Activated naive CD4-positive, alpha-beta T cell treated with anti-CD3 and anti-CD28 coated beads, Interleukin-2, amount 10 ng/mL, durations not matched to agents 7 days and 5 days (primary cell): ENCODE measurements around the gene FASTKD2.
A peak's percentile ranks its signal among the peaks of the same experiment; 100 is the strongest.

Source experiments
- CTCF ChIA-PET: fragments of 350-600 bp; sonication (Branson Sonifier 250); formaldehyde crosslinking; loops from one replicate; lab custom pipeline; 2021; ENCODE audit warnings: antibody characterized with exemption; lab: Charles Lee
- DNase-seq: peaks from one replicate; pipeline ENCODE4 v3.0.0-alpha.2; 2020
- H3K27ac Mint-ChIP-seq: one replicate; pipeline ENCODE4 v1.8.0; 2021; ENCODE audit warnings: mild to moderate bottlenecking, moderate library complexity, mixed read lengths
- H3K27me3 Mint-ChIP-seq: one replicate; pipeline ENCODE4 v1.8.0; 2021; ENCODE audit warnings: mild to moderate bottlenecking, mixed read lengths
- H3K36me3 Mint-ChIP-seq: one replicate; pipeline ENCODE4 v1.8.0; 2021; ENCODE audit warnings: mixed read lengths
- H3K4me1 Mint-ChIP-seq: one replicate; pipeline ENCODE4 v1.8.0; 2021; ENCODE audit warnings: mixed read lengths
- H3K4me3 Mint-ChIP-seq: one replicate; pipeline ENCODE4 v1.8.0; 2021; ENCODE audit warnings: mild to moderate bottlenecking, moderate library complexity, mixed read lengths
- H3K9me3 Mint-ChIP-seq: one replicate; pipeline ENCODE4 v1.8.0; 2021; ENCODE audit warnings: mixed read lengths

Gene FASTKD2

DNA sequence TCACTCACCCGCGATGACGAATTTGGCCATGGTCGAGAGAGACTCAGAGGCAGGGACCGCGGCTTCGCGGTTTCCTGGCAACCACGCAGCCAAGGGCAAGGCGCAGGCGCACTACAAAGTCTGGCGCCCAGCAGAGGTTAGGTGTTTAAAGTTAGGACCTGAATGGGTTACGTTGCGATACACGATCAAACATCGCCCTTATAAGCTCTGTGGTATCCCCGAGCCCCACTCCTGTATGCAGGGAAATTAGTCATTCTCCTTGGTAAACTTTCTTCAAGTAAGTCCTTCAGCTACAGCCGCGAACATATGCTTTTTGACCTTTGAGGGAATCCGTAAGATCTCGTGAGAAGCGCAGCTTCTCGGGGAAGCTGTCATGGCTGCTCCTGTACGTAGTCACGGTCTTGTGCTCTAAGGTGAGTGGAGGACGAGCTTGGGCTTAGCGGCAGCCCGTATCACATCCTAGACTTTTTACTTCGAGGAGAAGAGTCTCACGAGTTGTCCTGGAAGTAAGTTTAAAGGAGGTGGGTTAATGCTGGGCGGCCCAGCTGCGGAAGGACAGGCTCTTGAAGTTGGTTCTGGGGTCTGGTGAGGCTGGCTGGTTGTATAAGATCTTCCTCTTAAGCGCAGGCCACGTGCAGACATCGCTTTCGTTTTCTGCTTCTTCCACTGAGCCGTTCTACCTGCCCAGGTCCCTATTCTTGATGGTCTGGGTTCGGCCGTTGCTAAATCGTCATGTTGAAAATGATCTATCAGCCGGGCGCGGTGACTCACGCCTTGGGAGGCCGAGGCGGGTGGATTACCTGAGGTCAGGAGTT is at the start of gene FASTKD2, which contains the start of gene MDH1B:
Gene FASTKD2 (plus strand): TSS at position 365 of the 815 bp plus-strand sequence. CDS start 1,088 bp downstream, outside the sequence.
Gene MDH1B (minus strand): TSS at position 87 of the 815 bp plus-strand sequence. CDS start 57 bp downstream, at position 30.
- Mint-ChIP-seq H3K27ac (peak within 1 kb of the TSS; percentile 94), H3K9me3 (no peaks in the 10 kb centered on the region), H3K4me3 (peak within 1 kb of the TSS; percentile 89), H3K4me1 (peaks cover 33% of the 10 kb centered on the region), H3K36me3 (peaks cover 14% of the 10 kb centered on the region), H3K27me3 (peaks cover 6% of the 10 kb centered on the region)
- peak; percentile 87 for DNase-seq
- CTCF ChIA-PET = interaction anchor here (0.8 kb wide), 1 partner anchor 17 kb away, joined by 6 read pairs; no protein-coding TSS in a partner anchor

DNA sequence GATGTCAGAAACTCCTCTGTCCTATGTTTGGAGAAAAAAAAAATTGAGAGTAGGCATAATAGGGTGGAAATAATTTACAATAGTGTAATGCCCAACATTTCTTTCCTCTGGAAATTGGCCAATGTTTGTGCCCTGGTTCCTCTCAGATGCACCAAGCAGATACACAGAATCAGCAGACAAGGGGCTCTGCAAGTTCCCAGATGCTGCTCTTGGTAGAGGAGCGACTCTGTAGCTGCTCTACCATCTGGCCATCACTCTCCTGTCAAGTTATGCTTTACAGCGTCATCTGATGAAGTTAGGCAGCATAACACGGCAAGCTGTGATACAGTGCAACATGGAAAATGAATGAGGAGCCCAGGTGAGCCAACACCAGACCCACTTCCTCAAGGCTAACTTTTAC is 48.8 kb upstream of the FASTKD2 start:
- H3K27ac Mint-ChIP-seq = no peak overlapping the region
- H3K4me3 Mint-ChIP-seq = no peak overlapping the region
- peaks cover 13% of the 10 kb centered on the region for H3K27me3 Mint-ChIP-seq
- H3K36me3 Mint-ChIP-seq = no peaks in the 10 kb centered on the region
- CTCF ChIA-PET = interaction anchor here (0.7 kb wide), 1 partner anchor 520 kb away, joined by 3 read pairs; no protein-coding TSS in a partner anchor
- H3K9me3 Mint-ChIP-seq = no peaks in the 10 kb centered on the region
- no peak for DNase-seq
- H3K4me1 Mint-ChIP-seq = peaks cover 3% of the 10 kb centered on the region

DNA sequence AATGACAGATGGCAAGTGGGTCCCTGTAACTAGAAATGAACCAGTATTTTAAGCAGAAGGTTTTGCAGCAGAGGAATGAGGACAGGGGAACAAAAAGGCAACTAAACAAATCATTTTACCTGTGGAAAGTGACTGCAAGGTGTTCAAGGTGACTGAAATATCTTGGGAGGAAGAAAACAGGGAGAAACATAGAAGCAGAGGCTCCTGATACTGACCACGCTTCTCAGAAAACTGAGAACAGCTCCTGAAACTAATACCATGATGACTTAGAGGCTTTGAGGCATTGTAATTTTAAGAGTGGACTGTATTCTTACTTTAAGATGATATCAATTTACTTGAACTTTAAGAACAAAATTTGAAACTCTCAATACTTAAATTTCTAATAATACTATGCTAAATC is 47.1 kb upstream of the FASTKD2 start, which contains the start of gene DYTN:
Gene DYTN (minus strand): TSS at position 101 of the 400 bp plus-strand sequence. CDS start 117 bp downstream, outside the sequence.
- no peaks in the 10 kb centered on the region for H3K9me3 Mint-ChIP-seq
- H3K4me1 Mint-ChIP-seq = peaks cover 3% of the 10 kb centered on the region
- CTCF ChIA-PET = no interaction called here
- DNase-seq = no peak
- H3K36me3 Mint-ChIP-seq = no peaks in the 10 kb centered on the region
- H3K27me3 Mint-ChIP-seq = peaks cover 13% of the 10 kb centered on the region
- no peak within 1 kb of the TSS for H3K4me3 Mint-ChIP-seq
- H3K27ac Mint-ChIP-seq = no peak within 1 kb of the TSS

DNA sequence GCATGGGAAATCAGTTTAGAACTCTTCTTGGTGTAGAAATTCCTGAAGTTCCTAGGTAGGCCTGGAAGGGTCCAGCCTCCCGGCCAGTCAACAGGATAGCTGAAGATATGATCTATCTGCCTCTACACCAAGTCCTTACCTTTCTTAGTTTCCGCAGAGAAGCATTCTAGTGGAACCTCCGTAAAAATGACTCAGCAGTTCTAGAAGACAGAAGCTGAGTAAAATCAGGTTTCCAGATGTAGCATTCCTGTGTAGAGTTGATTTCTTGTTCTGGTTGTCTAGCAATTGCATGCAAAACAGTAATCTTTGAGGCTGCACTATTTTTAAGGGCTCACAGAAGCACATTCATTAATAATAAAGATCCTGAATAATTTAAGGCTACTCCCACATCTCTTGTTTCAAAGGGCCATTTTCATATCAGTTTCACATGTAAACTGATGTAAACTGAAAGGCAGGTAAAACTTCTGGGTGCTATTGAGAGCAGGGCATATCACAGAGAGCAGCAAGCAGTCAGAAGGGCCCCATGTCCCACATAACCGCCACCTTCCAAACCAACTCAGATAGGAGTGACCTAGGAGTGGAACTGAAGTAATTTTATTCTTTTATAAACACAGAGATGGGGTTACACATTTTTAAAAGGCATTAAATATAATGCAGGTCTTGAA is 44.0 kb upstream of the FASTKD2 start:
- Mint-ChIP-seq H3K36me3 (no peaks in the 10 kb centered on the region), H3K9me3 (no peaks in the 10 kb centered on the region), H3K27ac (no peak overlapping the region), H3K4me1 (no peaks in the 10 kb centered on the region), H3K4me3 (no peak overlapping the region), H3K27me3 (no peaks in the 10 kb centered on the region)
- CTCF ChIA-PET = no interaction called here
- no peak for DNase-seq

DNA sequence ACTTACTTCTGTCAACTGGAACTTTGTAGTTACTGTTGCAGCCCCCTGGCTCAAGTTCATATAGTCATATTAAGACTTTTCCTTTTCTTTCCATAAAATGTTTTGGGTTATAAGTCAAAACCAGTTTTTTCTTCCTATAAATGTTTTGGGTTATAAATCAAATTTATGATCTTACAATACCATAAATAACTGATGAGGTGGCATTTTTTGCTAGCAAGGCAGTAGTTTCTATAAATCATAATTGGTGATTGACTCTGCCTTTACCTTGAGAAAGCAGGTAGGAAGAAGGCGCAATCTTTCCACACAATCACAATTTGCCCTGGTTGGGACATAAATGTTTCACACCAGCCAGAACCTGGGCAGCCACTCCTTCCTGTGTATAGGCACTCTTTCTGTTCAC is 42.1 kb upstream of the FASTKD2 start:
- no peak for DNase-seq
- no peaks in the 10 kb centered on the region for H3K4me1 Mint-ChIP-seq
- no peak overlapping the region for H3K27ac Mint-ChIP-seq
- no peak overlapping the region for H3K4me3 Mint-ChIP-seq
- no peaks in the 10 kb centered on the region for H3K36me3 Mint-ChIP-seq
- H3K9me3 Mint-ChIP-seq = no peaks in the 10 kb centered on the region
- CTCF ChIA-PET = no interaction called here
- H3K27me3 Mint-ChIP-seq = no peaks in the 10 kb centered on the region

DNA sequence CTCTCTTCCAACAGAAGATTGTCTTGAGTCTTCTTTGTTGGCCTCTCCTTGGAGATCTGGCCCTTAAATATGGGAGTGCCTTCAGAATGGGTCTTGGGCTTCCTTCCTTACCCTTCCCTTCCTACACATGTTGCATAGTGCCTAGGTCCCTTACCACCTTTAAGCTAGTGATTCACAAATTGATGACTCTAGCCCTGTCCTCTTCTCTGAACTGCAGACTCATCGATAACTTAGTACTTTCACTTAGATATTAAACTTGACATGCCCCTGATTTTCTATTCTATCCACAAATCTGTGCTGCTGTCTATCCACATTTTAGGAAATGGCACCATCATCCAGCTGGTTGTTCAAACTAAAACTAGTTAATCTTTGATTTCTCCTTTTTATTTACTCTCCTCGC is 38.1 kb upstream of the FASTKD2 start:
- Mint-ChIP-seq H3K36me3 (no peaks in the 10 kb centered on the region), H3K4me1 (no peaks in the 10 kb centered on the region), H3K9me3 (no peaks in the 10 kb centered on the region), H3K27me3 (no peaks in the 10 kb centered on the region), H3K4me3 (no peak overlapping the region), H3K27ac (no peak overlapping the region)
- CTCF ChIA-PET = no interaction called here
- DNase-seq = no peak

DNA sequence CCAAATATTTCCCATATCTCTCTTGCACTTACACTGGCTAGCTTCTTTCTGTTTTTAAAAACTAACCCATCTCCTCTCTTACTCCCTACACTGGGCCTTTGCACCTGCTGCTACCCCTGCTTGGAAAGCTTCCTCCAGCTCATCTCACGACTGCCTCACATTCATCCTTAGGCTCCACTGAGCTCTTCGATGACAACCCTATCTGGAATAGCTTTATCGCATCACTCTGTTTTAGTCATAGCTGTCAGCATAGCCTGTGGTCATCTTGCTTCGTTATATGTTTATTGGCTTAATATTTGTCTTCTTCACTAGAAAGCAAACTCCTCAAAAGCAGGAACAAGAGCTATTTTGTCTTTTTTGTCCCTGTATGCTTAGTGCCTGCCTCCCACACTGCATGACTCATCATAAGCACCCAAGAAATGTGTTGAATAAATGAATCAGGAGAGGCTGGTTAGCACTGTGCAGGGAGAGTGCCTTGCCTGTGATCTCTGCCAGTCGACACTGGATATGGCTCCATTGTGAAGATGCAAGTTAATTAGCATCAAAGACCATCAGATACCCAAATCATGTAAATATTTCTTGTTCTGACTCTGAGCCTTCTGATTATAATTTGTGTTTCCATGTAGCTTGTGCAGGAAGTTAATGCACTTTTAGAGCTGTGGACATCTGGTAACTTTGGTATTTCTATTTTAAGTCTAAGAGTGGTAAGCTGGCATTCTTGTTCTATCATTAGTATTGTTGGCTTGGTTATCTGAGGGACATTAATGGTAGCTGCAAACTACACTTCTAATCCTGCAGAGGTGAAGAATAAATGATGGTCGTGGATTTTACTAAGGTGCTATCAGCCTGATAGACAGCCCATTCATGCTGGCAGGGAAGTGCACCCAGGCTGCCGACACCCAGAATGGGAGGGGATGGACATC is 36.9 kb upstream of the FASTKD2 start:
- H3K4me1 Mint-ChIP-seq = no peaks in the 10 kb centered on the region
- CTCF ChIA-PET = no interaction called here

DNA sequence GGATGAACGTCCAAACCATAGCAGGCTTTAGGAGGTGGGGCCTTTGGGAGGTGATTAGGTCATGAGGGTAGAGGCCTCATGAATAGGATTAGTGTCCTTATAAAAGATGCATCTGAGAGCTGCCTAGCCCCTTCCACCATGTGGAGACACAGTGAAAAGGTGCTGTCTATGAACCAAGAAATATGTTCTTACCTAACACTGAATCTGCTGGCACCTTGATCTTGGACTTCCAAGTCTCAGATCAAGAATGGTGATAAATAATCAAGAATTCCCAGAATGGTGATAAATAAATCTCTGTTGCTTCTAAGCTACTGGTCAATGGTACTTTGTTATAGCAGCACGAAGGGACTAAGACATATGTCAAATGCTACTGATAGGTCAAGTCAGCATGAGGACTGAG is 32.1 kb upstream of the FASTKD2 start:
- no peaks in the 10 kb centered on the region for H3K9me3 Mint-ChIP-seq
- H3K4me3 Mint-ChIP-seq = no peak overlapping the region
- peaks cover 9% of the 10 kb centered on the region for H3K27me3 Mint-ChIP-seq
- H3K27ac Mint-ChIP-seq = no peak overlapping the region
- DNase-seq = no peak
- no peaks in the 10 kb centered on the region for H3K4me1 Mint-ChIP-seq
- CTCF ChIA-PET = no interaction called here
- no peaks in the 10 kb centered on the region for H3K36me3 Mint-ChIP-seq

More for the DNA sequence above, 36.9 kb upstream of the FASTKD2 start:
- Mint-ChIP-seq H3K4me3 (no peak overlapping the region), H3K27ac (no peak overlapping the region), H3K27me3 (peaks cover 3% of the 10 kb centered on the region), H3K9me3 (no peaks in the 10 kb centered on the region), H3K36me3 (no peaks in the 10 kb centered on the region)
- DNase-seq = no peak

DNA sequence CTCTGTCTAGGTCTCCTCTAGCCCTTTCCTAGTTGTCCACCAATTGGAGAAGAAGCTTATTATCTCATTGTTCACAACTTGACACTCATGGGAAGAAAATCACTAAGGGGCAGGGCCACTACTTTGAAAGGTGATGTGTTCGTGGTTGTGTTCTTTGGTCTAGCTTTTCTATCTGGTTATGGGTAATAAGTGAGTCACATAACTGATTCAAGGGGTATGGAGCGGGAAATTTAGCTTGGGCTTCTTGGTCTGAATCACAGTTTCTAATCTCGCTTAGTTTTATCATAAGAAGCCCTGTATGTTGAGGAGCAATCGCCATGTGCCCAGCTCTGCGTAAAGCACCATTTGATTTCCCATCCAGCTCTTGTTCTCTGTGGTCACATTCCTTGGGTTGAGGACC is 28.5 kb upstream of the FASTKD2 start:
- Mint-ChIP-seq H3K4me1 (no peaks in the 10 kb centered on the region), H3K4me3 (no peak overlapping the region), H3K9me3 (no peaks in the 10 kb centered on the region), H3K36me3 (no peaks in the 10 kb centered on the region), H3K27me3 (peaks cover 13% of the 10 kb centered on the region), H3K27ac (no peak overlapping the region)
- no peak for DNase-seq
- CTCF ChIA-PET = no interaction called here

DNA sequence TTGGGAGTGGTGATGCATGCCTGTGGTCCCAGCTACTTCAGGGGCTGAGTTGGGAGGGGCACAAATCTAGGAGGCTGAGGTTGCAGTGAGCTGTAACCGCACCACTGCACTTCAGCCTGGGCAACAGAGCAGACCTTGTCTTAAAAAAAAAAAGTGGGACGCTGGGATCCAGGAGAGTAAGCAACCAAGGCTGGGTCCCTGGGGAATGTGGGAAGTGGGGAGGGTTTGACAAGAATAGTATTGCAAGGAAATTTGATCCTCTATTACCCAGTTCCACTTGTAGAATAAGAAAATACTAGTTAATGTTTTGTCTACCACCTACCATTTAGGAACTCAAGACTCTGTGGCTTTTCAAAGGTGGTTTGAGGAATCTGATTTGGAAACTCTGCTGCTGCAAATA is 26.1 kb upstream of the FASTKD2 start:
- Mint-ChIP-seq H3K9me3 (no peaks in the 10 kb centered on the region), H3K27me3 (peaks cover 5% of the 10 kb centered on the region), H3K4me1 (no peaks in the 10 kb centered on the region), H3K36me3 (no peaks in the 10 kb centered on the region), H3K4me3 (no peak overlapping the region), H3K27ac (no peak overlapping the region)
- CTCF ChIA-PET = no interaction called here
- DNase-seq = no peak

DNA sequence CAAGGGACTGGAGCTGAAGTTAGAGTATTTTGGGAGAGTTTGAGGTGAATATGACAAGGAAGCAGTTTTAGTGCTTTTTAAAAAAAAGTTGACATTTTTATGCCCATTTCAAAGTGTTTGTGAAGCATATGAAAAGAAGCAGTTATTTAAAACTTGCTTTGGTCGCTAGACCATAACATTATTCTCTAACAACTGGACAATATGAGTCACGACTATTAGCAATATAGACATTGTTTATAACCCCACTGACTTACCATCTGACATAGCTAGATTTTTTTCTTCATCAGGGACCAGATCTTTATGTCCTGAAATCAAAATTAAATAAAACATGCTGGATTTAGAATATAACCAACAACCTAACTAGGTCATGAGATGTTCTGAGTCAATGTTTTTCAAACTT is 24.6 kb upstream of the FASTKD2 start:
- H3K27me3 Mint-ChIP-seq = peaks cover 4% of the 10 kb centered on the region
- CTCF ChIA-PET = no interaction called here
- H3K36me3 Mint-ChIP-seq = no peaks in the 10 kb centered on the region
- H3K27ac Mint-ChIP-seq = no peak overlapping the region
- no peaks in the 10 kb centered on the region for H3K9me3 Mint-ChIP-seq
- no peak for DNase-seq
- H3K4me1 Mint-ChIP-seq = no peaks in the 10 kb centered on the region
- no peak overlapping the region for H3K4me3 Mint-ChIP-seq

DNA sequence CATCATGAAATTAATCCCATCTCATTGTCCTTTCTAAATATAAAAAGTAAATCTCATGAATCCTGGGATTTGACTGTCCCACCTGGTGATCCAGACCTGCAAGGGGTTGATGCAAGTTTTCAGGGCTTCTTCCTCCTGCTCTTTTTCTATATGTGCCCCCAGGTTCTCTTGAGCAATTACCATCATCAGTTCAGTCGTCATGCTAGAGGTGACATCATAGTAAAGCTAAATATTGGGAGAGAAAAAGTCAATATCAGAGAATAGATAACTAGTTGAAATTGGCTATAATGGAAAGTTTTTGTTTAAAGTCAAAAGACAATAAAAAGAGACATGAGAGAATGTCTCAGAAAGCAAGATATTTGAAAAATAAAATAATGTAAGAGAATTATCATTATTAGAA is 8.6 kb upstream of the FASTKD2 start:
- Mint-ChIP-seq H3K27me3 (peaks cover 14% of the 10 kb centered on the region), H3K4me3 (no peak overlapping the region), H3K4me1 (no peaks in the 10 kb centered on the region), H3K27ac (no peak overlapping the region), H3K9me3 (no peaks in the 10 kb centered on the region), H3K36me3 (no peaks in the 10 kb centered on the region)
- DNase-seq = no peak
- CTCF ChIA-PET = no interaction called here

DNA sequence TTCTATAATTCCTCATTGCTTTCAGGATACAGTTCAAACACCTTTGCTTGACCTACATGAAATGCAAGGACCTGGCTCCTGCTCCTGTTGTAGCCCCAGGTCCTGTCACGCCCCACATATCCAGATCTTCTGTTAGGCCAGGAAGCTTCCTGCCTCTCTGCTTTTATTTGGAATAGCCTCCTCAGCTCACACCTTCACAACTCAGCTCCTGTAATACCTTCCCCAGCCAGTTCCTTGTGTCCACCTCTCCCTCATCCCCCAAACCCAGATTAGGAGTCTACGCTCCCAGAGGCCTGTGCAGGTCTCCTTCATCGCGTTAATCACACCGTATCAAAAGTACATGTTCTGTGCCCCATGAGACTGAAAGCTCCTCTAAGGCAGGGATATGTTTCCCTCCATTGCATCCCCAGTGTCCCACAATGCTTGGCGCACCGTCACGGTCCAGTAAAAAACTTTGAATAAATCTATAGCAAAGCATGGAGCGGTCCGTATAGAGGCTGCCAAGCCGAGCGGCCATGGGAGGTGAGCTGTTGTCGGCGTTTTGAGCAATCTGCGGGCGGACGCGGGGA is 649 bp upstream of the FASTKD2 start:
- no peaks in the 10 kb centered on the region for H3K9me3 Mint-ChIP-seq
- H3K4me1 Mint-ChIP-seq = peaks cover 30% of the 10 kb centered on the region

More for the DNA sequence above, 649 bp upstream of the FASTKD2 start:
- peak overlapping the region; percentile 94 for H3K27ac Mint-ChIP-seq
- H3K4me3 Mint-ChIP-seq = peak overlapping the region; percentile 89
- H3K36me3 Mint-ChIP-seq = peaks cover 9% of the 10 kb centered on the region
- CTCF ChIA-PET = interaction anchor here (0.8 kb wide), 1 partner anchor 18 kb away, joined by 6 read pairs; no protein-coding TSS in a partner anchor
- peaks cover 13% of the 10 kb centered on the region for H3K27me3 Mint-ChIP-seq
- DNase-seq = no peak
